B cell (primary cell): ENCODE data around the gene FBXL2. TPM values are rescaled to one million over a fixed set of nuclear protein-coding genes. Genes with fewer than 3 reads are reported as not detected.

Source experiments
- ATAC-seq: fragments of 200-7000 bp; cut with Tn5 transposase; one replicate; pipeline ENCODE4 v1.10.0; 2021; ENCODE audit warnings: low read depth, mild to moderate bottlenecking, moderate number of reproducible peaks, moderate library complexity
- CTCF ChIA-PET: fragments of 350-600 bp; sonication (Branson Sonifier 250); formaldehyde crosslinking; loops from one replicate; lab custom pipeline; 2021; ENCODE audit warnings: antibody characterized with exemption, inconsistent platforms; lab: Charles Lee
- POLR2A ChIA-PET: fragments of 350-600 bp; sonication (Branson Sonifier 250); formaldehyde crosslinking; loops from one replicate; lab custom pipeline; 2021; ENCODE audit warnings: antibody characterized with exemption; lab: Charles Lee
- DNase-seq: peaks from one replicate; pipeline ENCODE4 v3.0.0; 2013
- H2AFZ ChIP-seq: 2 replicates; pipeline ENCODE4 v1.6.1; 2012; ENCODE audit warnings: mild to moderate bottlenecking, low read depth, low read length; ENCODE audit not compliant: insufficient read depth, poor library complexity, severe bottlenecking
- H3K27ac ChIP-seq, 2 donors: 1 replicate in 1 of 2; 2 replicates in 1 of 2; pipeline ENCODE4 v1.5.1; 2012 to 2013; ENCODE audit warnings: low read length in 2 of 2, mild to moderate bottlenecking in 2 of 2, moderate library complexity in 1 of 2
- H3K27me3 ChIP-seq, 4 experiments: fragments of 200-600 bp in 1 of 4; sonication (generic) in 1 of 4; replicated peaks in 1 of 4; 1 replicate in 2 of 4; 2 replicates in 2 of 4; pipeline versions ENCODE4 v1.6.1 to v1.7.0; 2013 to 2016; ENCODE audit warnings: low read length in 3 of 4, mild to moderate bottlenecking in 2 of 4, mixed read lengths in 1 of 4, moderate library complexity in 1 of 4; ENCODE audit not compliant: insufficient read depth in 4 of 4, control insufficient read depth in 3 of 4; ENCODE audit errors: control extremely low read depth in 1 of 4
- H3K36me3 ChIP-seq, 2 experiments: replicated peaks in 1 of 2; 1 replicate in 1 of 2; 2 replicates in 1 of 2; pipeline versions ENCODE4 v1.6.1 to v1.7.1; 2013; ENCODE audit warnings: low read length in 1 of 2; ENCODE audit not compliant: insufficient read depth in 2 of 2, control insufficient read depth in 1 of 2; ENCODE audit errors: control extremely low read depth in 1 of 2, extremely low read depth in 1 of 2
- H3K4me1 ChIP-seq, 2 donors: fragments of 200-600 bp in 1 of 2; sonication (generic) in 1 of 2; 1 replicate in 1 of 2; 2 replicates in 1 of 2; pipeline versions ENCODE4 v1.5.1 to v1.6.1; 2013 to 2017; ENCODE audit warnings: low read length in 2 of 2; ENCODE audit not compliant: control insufficient read depth in 2 of 2, insufficient read depth in 2 of 2
- H3K4me2 ChIP-seq: replicated peaks from 2 replicates; pipeline ENCODE3; 2012; ENCODE audit warnings: mild to moderate bottlenecking, low read depth, low read length; ENCODE audit not compliant: poor library complexity, severe bottlenecking
- H3K4me3 ChIP-seq, 5 experiments: fragments of 200-600 bp in 1 of 5; sonication (generic) in 1 of 5; 1 replicate in 3 of 5; 2 replicates in 2 of 5; pipeline versions ENCODE4 v1.5.1 to v1.7.0; 2011 to 2016; ENCODE audit warnings: low read length in 4 of 5, mild to moderate bottlenecking in 4 of 5, low read depth in 2 of 5, control low read depth in 1 of 5, moderate library complexity in 1 of 5; ENCODE audit not compliant: insufficient read depth in 1 of 5; ENCODE audit errors: control extremely low read depth in 1 of 5, extremely low read depth in 1 of 5
- H3K79me2 ChIP-seq: fragments of 200-600 bp; sonication (generic); one replicate; pipeline ENCODE4 v1.6.0; 2016; ENCODE audit warnings: low read length; ENCODE audit not compliant: control insufficient read depth, insufficient read depth
- H3K9ac ChIP-seq: fragments of 200-600 bp; sonication (generic); 2 replicates; pipeline ENCODE4 v1.6.1; 2017; ENCODE audit warnings: mild to moderate bottlenecking, low read length, moderate library complexity
- H3K9me3 ChIP-seq, 3 donors: one replicate each; pipeline versions ENCODE4 v1.6.1 to v1.7.1; 2013; ENCODE audit warnings: low read length in 2 of 3; ENCODE audit not compliant: control insufficient read depth in 2 of 3, insufficient read depth in 1 of 3; ENCODE audit errors: control extremely low read depth in 1 of 3
- H4K20me1 ChIP-seq: 2 replicates; pipeline ENCODE4 v1.6.0; 2012; ENCODE audit warnings: mild to moderate bottlenecking, low read length; ENCODE audit not compliant: insufficient read depth, control insufficient read depth, poor library complexity, severe bottlenecking
- H3K27ac Mint-ChIP-seq: one replicate; pipeline ENCODE4 v1.8.0; 2021; ENCODE audit warnings: mixed read lengths
- H3K27me3 Mint-ChIP-seq: one replicate; pipeline ENCODE4 v1.8.0; 2021; ENCODE audit warnings: mixed read lengths
- H3K4me1 Mint-ChIP-seq: one replicate; pipeline ENCODE4 v1.8.0; 2021; ENCODE audit warnings: mixed read lengths
- H3K4me3 Mint-ChIP-seq: one replicate; pipeline ENCODE4 v1.8.0; 2021; ENCODE audit warnings: mixed read lengths
- H3K9me3 Mint-ChIP-seq: one replicate; pipeline ENCODE4 v1.8.0; 2022; ENCODE audit warnings: mixed read lengths; ENCODE audit not compliant: insufficient read depth
- CTCF ChIP-seq: fragments of 200-600 bp; IDR thresholded peaks from one replicate; pipeline ENCODE4 v1.8.0; 2022; ENCODE audit warnings: antibody characterized with exemption, mild to moderate bottlenecking
- EZH2 ChIP-seq: IDR thresholded peaks from 2 replicates; pipeline ENCODE4 v1.6.1; 2012; ENCODE audit warnings: borderline replicate concordance, low read depth, mild to moderate bottlenecking, moderate library complexity, low read length; ENCODE audit not compliant: insufficient read depth, poor library complexity, severe bottlenecking
- WGBS: methylation state at CpG from one replicate; pipeline ENCODE4 v1.1.5; 2013; ENCODE audit warnings: missing lambda C conversion rate; ENCODE audit not compliant: insufficient coverage; 5-methylcytosine and 5-hydroxymethylcytosine counted together
- intact Hi-C: fragments of 100-400 bp; cut with micrococcal nuclease; formaldehyde crosslinking; loops from one replicate; pipeline ENCODE4 v1.10.0; 2022
- polyA plus RNA-seq: library from polyadenylated mRNA; depleted of rRNA; stranded (reverse); fragments of >200 nt; gene quantifications from 2 replicates; pipeline ENCODE4 v1.2.3, GENCODE V29; 2012
- small RNA-seq: library from RNA; depleted of rRNA; stranded (forward); fragments of <200 nt; gene quantifications from one replicate; pipeline ENCODE3, GENCODE V24; 2012; ENCODE audit warnings: low replicate concordance, low read depth; ENCODE audit not compliant: insufficient read length
- total RNA-seq, 2 donors: library from RNA; stranded (reverse); fragments of 120-200 nt in 1 of 2; gene quantifications; 1 replicate in 1 of 2; 2 replicates in 1 of 2; pipeline versions ENCODE4 v1.2.3 to v1.2.4, GENCODE V29; 2013 to 2022

FBXL2 gene
- total and polyA plus RNA-seq, 2 donors (not counting 1 experiment from before 2014, with no cell fraction given), result 0.34 TPM; not detected in 1

GRCh38 chr3:33433843-33434242, 156.6 kb downstream of the FBXL2 start:
- CTCF ChIA-PET, result interaction anchor here (1.3 kb wide), 1 partner anchor 8 kb away, joined by 3 read pairs; no protein-coding TSS in a partner anchor
- H3K36me3 ChIP-seq, result no peaks in the 10 kb centered on the region
- intact Hi-C loops, result no loop called here
- H3K9ac ChIP-seq, result no peak overlapping the region
- peaks cover 69% of the 10 kb centered on the region for H4K20me1 ChIP-seq
- POLR2A ChIA-PET, result interaction anchor here (0.6 kb wide), 1 partner anchor 312 kb away, joined by 3 read pairs; no protein-coding TSS in a partner anchor
- Mint-ChIP-seq H3K4me1 (peaks cover 77% of the 10 kb centered on the region), H3K27me3 (no peaks in the 10 kb centered on the region), H3K4me3 (no peak overlapping the region), H3K27ac (no peak overlapping the region), H3K9me3 (no peaks in the 10 kb centered on the region)
- no peaks in the 10 kb centered on the region for H3K27me3 ChIP-seq
- no peak for TF ChIP-seq CTCF
- no peak for TF ChIP-seq EZH2
- no CpG with 5 or more reads among the region's 2 CpGs for WGBS
- no peak overlapping the region for H2AFZ ChIP-seq
- H3K4me3 ChIP-seq, result no peak overlapping the region
- ATAC-seq (no peak), DNase-seq (no peak)
- no peak overlapping the region for H3K4me2 ChIP-seq
- no peaks in the 10 kb centered on the region for H3K9me3 ChIP-seq
- peaks cover 40 to 52% of the 10 kb centered on the region in 2 donors for H3K4me1 ChIP-seq
- no peak overlapping the region for H3K27ac ChIP-seq
- H3K79me2 ChIP-seq, result peaks cover 100% of the 10 kb centered on the region

Small RNAs within 50 kb of the gene (small RNA-seq; reads per million reads assigned to genes)
- not detected for gene RNU7-110P

Other genes starting within 250 kb of the FBXL2 start
- 69.2 and 79.2 TPM in 2 replicates for gene GLB1, start 180.3 kb upstream of the FBXL2 start, total RNA-seq
- 27.7 and 28.6 TPM in 2 replicates for gene GLB1, start 180.3 kb upstream of the FBXL2 start, polyA plus RNA-seq
- gene TMPPE, start 180.3 kb upstream of the FBXL2 start, total RNA-seq, result 18.0 and 19.7 TPM in 2 replicates
- 1.8 and 2.6 TPM in 2 replicates for gene TMPPE, start 180.3 kb upstream of the FBXL2 start, polyA plus RNA-seq
- gene CRTAP, start 163.4 kb upstream of the FBXL2 start, total RNA-seq, result 55.0 and 57.7 TPM in 2 replicates
- gene CRTAP, start 163.4 kb upstream of the FBXL2 start, polyA plus RNA-seq, result 10.3 and 20.3 TPM in 2 replicates
- gene SUSD5, start 58.6 kb upstream of the FBXL2 start, total RNA-seq, result 0.15 and 0.30 TPM in 2 replicates
- 0.12 and 0.15 TPM in 2 replicates for gene SUSD5, start 58.6 kb upstream of the FBXL2 start, polyA plus RNA-seq
- 67.3 and 75.4 TPM in 2 replicates for gene UBP1, start 163.0 kb downstream of the FBXL2 start, total RNA-seq
- gene UBP1, start 163.0 kb downstream of the FBXL2 start, polyA plus RNA-seq, result 50.7 and 92.0 TPM in 2 replicates